ENCODE data around the gene PRMT7.
A peak's percentile ranks its signal among the peaks of the same experiment; 100 is the strongest.

The PRMT7 gene, protein sequence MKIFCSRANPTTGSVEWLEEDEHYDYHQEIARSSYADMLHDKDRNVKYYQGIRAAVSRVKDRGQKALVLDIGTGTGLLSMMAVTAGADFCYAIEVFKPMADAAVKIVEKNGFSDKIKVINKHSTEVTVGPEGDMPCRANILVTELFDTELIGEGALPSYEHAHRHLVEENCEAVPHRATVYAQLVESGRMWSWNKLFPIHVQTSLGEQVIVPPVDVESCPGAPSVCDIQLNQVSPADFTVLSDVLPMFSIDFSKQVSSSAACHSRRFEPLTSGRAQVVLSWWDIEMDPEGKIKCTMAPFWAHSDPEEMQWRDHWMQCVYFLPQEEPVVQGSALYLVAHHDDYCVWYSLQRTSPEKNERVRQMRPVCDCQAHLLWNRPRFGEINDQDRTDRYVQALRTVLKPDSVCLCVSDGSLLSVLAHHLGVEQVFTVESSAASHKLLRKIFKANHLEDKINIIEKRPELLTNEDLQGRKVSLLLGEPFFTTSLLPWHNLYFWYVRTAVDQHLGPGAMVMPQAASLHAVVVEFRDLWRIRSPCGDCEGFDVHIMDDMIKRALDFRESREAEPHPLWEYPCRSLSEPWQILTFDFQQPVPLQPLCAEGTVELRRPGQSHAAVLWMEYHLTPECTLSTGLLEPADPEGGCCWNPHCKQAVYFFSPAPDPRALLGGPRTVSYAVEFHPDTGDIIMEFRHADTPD

GRCh38 chr16:68310774-68311511, at the start of gene PRMT7, which contains the start of gene SLC7A6OS:
TSS of gene PRMT7 (plus strand) at chr16:68311019. CDS start at chr16:68315980, 4,961 bp downstream.
TSS of gene SLC7A6OS (minus strand) at chr16:68310946. CDS start at chr16:68310926, 20 bp downstream.
- H3K4me3 Mint-ChIP-seq: peak within 1 kb of the TSS; percentile 99
- peaks cover 50% of the 10 kb centered on the region for H3K4me1 Mint-ChIP-seq (ENCODE audit: low read depth)
- peaks cover 13% of the 10 kb centered on the region for H3K36me3 Mint-ChIP-seq
- no peaks in the 10 kb centered on the region for H3K9me3 Mint-ChIP-seq (ENCODE audit: low read depth)
- no peaks in the 10 kb centered on the region for H3K27me3 Mint-ChIP-seq
- H3K27ac Mint-ChIP-seq: peak within 1 kb of the TSS; percentile 98

- Mint-ChIP-seq H3K27me3 (no peaks in the 10 kb centered on the region), H3K4me3 (peak overlapping the region; percentile 94), H3K27ac (peak overlapping the region; percentile 98), H3K36me3 (peaks cover 2% of the 10 kb centered on the region), H3K9me3 (ENCODE audit: low read depth) (no peaks in the 10 kb centered on the region), H3K4me1 (ENCODE audit: low read depth) (peaks cover 47% of the 10 kb centered on the region)
Observed at GRCh38 chr16:68263559-68264127, 47.2 kb upstream of the PRMT7 start.

GRCh38 chr16:68264128-68265077, 46.4 kb upstream of the PRMT7 start, which contains the start of gene SLC7A6:
TSS of gene SLC7A6 (plus strand) at chr16:68264526. CDS start at chr16:68274727, 10,201 bp downstream.
- H3K27me3 Mint-ChIP-seq: no peaks in the 10 kb centered on the region
- H3K36me3 Mint-ChIP-seq: peaks cover 6% of the 10 kb centered on the region
- peak within 1 kb of the TSS; percentile 94 for H3K4me3 Mint-ChIP-seq
- H3K27ac Mint-ChIP-seq: peak within 1 kb of the TSS; percentile 98
- peaks cover 53% of the 10 kb centered on the region for H3K4me1 Mint-ChIP-seq (ENCODE audit: low read depth)
- no peaks in the 10 kb centered on the region for H3K9me3 Mint-ChIP-seq (ENCODE audit: low read depth)

- Mint-ChIP-seq H3K4me1 (ENCODE audit: low read depth) (peaks cover 62% of the 10 kb centered on the region), H3K4me3 (peak overlapping the region; percentile 94), H3K27me3 (no peaks in the 10 kb centered on the region), H3K27ac (peak overlapping the region; percentile 95), H3K9me3 (ENCODE audit: low read depth) (no peaks in the 10 kb centered on the region), H3K36me3 (peaks cover 6% of the 10 kb centered on the region)
Observed at GRCh38 chr16:68265078-68265920, 45.5 kb upstream of the PRMT7 start.

GRCh38 chr16:68267612-68268405, 43.0 kb upstream of the PRMT7 start:
- Mint-ChIP-seq H3K4me3 (peak overlapping the region; percentile 74), H3K27me3 (no peaks in the 10 kb centered on the region), H3K36me3 (peaks cover 9% of the 10 kb centered on the region), H3K4me1 (ENCODE audit: low read depth) (peaks cover 73% of the 10 kb centered on the region), H3K9me3 (ENCODE audit: low read depth) (no peaks in the 10 kb centered on the region), H3K27ac (peak overlapping the region; percentile 89)

- Mint-ChIP-seq H3K4me1 (ENCODE audit: low read depth) (peaks cover 83% of the 10 kb centered on the region), H3K27me3 (no peaks in the 10 kb centered on the region), H3K36me3 (peaks cover 11% of the 10 kb centered on the region), H3K27ac (peak overlapping the region; percentile 72), H3K9me3 (ENCODE audit: low read depth) (no peaks in the 10 kb centered on the region), H3K4me3 (peak overlapping the region; percentile 74)
Observed at GRCh38 chr16:68269793-68270192, 41.0 kb upstream of the PRMT7 start.

DNA sequence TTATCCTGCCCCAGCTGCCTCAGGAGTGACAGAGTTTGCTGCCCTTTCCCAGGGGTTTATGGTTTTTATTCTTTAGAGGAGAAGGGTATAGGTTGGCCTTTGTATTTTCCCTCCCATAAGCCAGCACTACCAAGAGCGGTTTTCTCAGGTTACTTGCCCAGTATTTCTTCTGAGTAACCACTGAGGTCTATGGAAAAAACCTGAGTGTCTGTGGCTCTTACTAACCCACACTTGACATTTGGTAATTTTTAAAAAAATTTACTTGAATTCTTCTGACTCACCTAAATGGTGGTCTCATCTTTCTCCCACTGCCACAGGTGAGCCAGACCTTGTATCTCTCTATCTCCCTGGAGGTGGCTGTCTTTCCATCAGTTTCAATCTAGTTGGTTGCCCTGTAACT, 40.5 kb upstream of the PRMT7 start:
- Mint-ChIP-seq H3K4me1 (ENCODE audit: low read depth) (peaks cover 86% of the 10 kb centered on the region), H3K27ac (peak overlapping the region; percentile 72), H3K27me3 (no peaks in the 10 kb centered on the region), H3K36me3 (peaks cover 11% of the 10 kb centered on the region), H3K9me3 (ENCODE audit: low read depth) (no peaks in the 10 kb centered on the region), H3K4me3 (peak overlapping the region; percentile 68)

DNA sequence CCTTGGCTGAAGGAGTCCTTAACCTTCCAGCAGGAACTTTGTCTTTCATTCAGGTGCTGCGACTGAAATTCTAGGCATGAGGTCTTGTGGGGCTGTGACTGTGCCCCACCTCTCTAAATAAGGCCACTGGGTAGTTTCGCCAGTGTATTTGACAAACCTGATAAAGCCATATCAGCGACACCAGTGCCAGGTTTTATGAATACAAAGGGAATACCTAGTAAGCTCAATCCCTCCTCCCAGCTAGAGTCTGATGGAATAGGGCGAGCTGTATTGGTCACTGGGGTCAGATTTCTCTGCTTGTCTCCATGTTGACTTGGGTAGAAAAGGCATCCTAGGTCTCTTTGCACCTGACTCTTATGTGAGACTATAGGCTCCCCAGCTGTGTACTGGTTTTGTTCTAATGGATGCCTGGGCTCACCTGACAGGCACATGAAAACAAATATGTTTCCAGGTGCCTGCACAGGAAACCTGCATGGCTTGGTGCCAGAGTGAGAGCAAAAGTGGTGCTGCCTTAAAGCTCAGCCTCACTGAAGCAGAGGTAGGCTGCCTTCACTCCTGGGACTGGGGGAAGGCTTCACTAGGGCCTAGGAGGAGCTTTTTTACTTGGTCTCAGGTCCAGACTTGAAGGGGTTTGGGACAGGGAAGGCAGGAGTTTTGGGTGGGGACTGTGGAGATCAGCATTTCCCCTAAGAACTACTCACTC, 38.2 kb upstream of the PRMT7 start:
- Mint-ChIP-seq H3K9me3 (ENCODE audit: low read depth) (no peaks in the 10 kb centered on the region), H3K4me3 (peak overlapping the region; percentile 81), H3K27me3 (no peaks in the 10 kb centered on the region), H3K27ac (peak overlapping the region; percentile 95), H3K4me1 (ENCODE audit: low read depth) (peaks cover 86% of the 10 kb centered on the region), H3K36me3 (peaks cover 9% of the 10 kb centered on the region)

- Mint-ChIP-seq H3K4me1 (ENCODE audit: low read depth) (peaks cover 78% of the 10 kb centered on the region), H3K4me3 (peak overlapping the region; percentile 81), H3K27me3 (no peaks in the 10 kb centered on the region), H3K9me3 (ENCODE audit: low read depth) (no peaks in the 10 kb centered on the region), H3K27ac (peak overlapping the region; percentile 95), H3K36me3 (peaks cover 9% of the 10 kb centered on the region)
Observed at GRCh38 chr16:68273459-68273858, 37.4 kb upstream of the PRMT7 start.

- H3K4me1 Mint-ChIP-seq (ENCODE audit: low read depth): peaks cover 77% of the 10 kb centered on the region
- peak overlapping the region; percentile 95 for H3K27ac Mint-ChIP-seq
- H3K27me3 Mint-ChIP-seq: no peaks in the 10 kb centered on the region
- H3K36me3 Mint-ChIP-seq: peaks cover 9% of the 10 kb centered on the region
- peak overlapping the region; percentile 70 for H3K4me3 Mint-ChIP-seq
- H3K9me3 Mint-ChIP-seq (ENCODE audit: low read depth): no peaks in the 10 kb centered on the region
Observed at GRCh38 chr16:68273896-68274295, 36.9 kb upstream of the PRMT7 start.

DNA sequence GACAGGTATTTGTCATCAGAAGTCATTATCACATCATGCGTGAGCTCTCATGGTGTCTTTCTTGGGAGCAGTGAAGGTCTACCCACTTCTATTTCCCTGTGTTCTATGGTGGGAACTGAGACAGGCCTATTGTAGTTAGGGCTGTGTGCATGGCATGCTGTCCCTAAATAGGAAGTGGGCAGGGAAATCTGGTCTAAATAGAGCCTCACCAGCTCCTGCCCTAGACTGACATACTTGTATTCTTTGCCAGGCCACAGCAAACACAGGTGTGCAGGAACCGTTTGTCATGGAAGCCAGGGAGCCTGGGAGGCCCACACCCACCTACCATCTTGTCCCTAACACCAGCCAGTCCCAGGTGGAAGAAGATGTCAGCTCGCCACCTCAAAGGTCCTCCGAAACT, 36.4 kb upstream of the PRMT7 start:
- peaks cover 75% of the 10 kb centered on the region for H3K4me1 Mint-ChIP-seq (ENCODE audit: low read depth)
- H3K36me3 Mint-ChIP-seq: peaks cover 8% of the 10 kb centered on the region
- H3K4me3 Mint-ChIP-seq: peak overlapping the region; percentile 70
- H3K27me3 Mint-ChIP-seq: no peaks in the 10 kb centered on the region
- peak overlapping the region; percentile 95 for H3K27ac Mint-ChIP-seq
- no peaks in the 10 kb centered on the region for H3K9me3 Mint-ChIP-seq (ENCODE audit: low read depth)
